H9 (cell line): ENCODE measurements around the gene KIF12. TPM values are rescaled to one million over a fixed set of nuclear protein-coding genes. Genes with fewer than 3 reads are reported as not detected.

Source experiments
- DNase-seq: peaks from one replicate; pipeline ENCODE4 v3.0.0-alpha.2; 2017
- H2AFZ ChIP-seq: one replicate; pipeline ENCODE4 v1.6.1; 2013; ENCODE audit warnings: mild to moderate bottlenecking, low read length, control low read depth, moderate library complexity
- H2AK5ac ChIP-seq: 2 replicates; pipeline ENCODE4 v1.6.1; 2013; ENCODE audit warnings: low read length, control low read depth, mixed read lengths; ENCODE audit not compliant: insufficient read length
- H2BK120ac ChIP-seq: one replicate; pipeline ENCODE4 v1.6.1; 2013; ENCODE audit warnings: low read depth, mild to moderate bottlenecking, low read length, control low read depth, inconsistent platforms; ENCODE audit not compliant: poor library complexity, severe bottlenecking
- H2BK12ac ChIP-seq: 2 replicates; pipeline ENCODE4 v1.6.1; 2013; ENCODE audit warnings: low read length, control low read depth, mixed read lengths, low read depth; ENCODE audit not compliant: insufficient read length
- H2BK15ac ChIP-seq: 2 replicates; pipeline ENCODE4 v1.6.1; 2013; ENCODE audit warnings: low read depth, low read length, control low read depth
- H2BK20ac ChIP-seq: one replicate; pipeline ENCODE4 v1.6.1; 2013; ENCODE audit warnings: low read depth, mild to moderate bottlenecking, low read length, control low read depth, inconsistent platforms; ENCODE audit not compliant: poor library complexity, severe bottlenecking
- H2BK5ac ChIP-seq: 2 replicates; pipeline ENCODE4 v1.6.1; 2013; ENCODE audit warnings: low read length, control low read depth, mixed read lengths; ENCODE audit not compliant: insufficient read length
- H3K14ac ChIP-seq: 2 replicates; pipeline ENCODE4 v1.6.1; 2013; ENCODE audit warnings: low read length, control low read depth; ENCODE audit not compliant: insufficient read depth
- H3K18ac ChIP-seq: 2 replicates; pipeline ENCODE4 v1.6.1; 2013; ENCODE audit warnings: low read depth, mild to moderate bottlenecking, mixed read lengths, low read length, control low read depth; ENCODE audit not compliant: insufficient read length
- H3K23ac ChIP-seq: 2 replicates; pipeline ENCODE4 v1.6.1; 2013; ENCODE audit warnings: low read length, control low read depth, mixed read lengths, low read depth; ENCODE audit not compliant: insufficient read length
- H3K23me2 ChIP-seq: 2 replicates; pipeline ENCODE4 v1.6.1; 2013; ENCODE audit warnings: low read depth, mild to moderate bottlenecking, mixed read lengths, low read length, control low read depth; ENCODE audit not compliant: insufficient read length, poor library complexity, severe bottlenecking
- H3K27ac ChIP-seq: 2 replicates; pipeline ENCODE4 v1.5.1; 2013; ENCODE audit warnings: low read length, control low read depth, mixed read lengths, low read depth; ENCODE audit not compliant: insufficient read length
- H3K27me3 ChIP-seq: 2 replicates; pipeline ENCODE4 v1.6.1; 2013; ENCODE audit warnings: low read length, control low read depth, inconsistent platforms; ENCODE audit not compliant: insufficient read depth
- H3K4ac ChIP-seq: 2 replicates; pipeline ENCODE4 v1.6.1; 2013; ENCODE audit warnings: low read depth, mild to moderate bottlenecking, control low read depth, inconsistent platforms, low read length, moderate library complexity
- H3K4me1 ChIP-seq: 2 replicates; pipeline ENCODE4 v1.6.1; 2013; ENCODE audit warnings: low read length, control low read depth, inconsistent platforms; ENCODE audit not compliant: insufficient read depth
- H3K4me2 ChIP-seq: 2 replicates; pipeline ENCODE4 v1.6.1; 2013; ENCODE audit warnings: low read length, control low read depth, mixed read lengths; ENCODE audit not compliant: insufficient read length, insufficient read depth
- H3K56ac ChIP-seq: 2 replicates; pipeline ENCODE4 v1.6.1; 2013; ENCODE audit warnings: low read depth, mild to moderate bottlenecking, mixed read lengths, low read length, control low read depth; ENCODE audit not compliant: insufficient read length
- H3K79me1 ChIP-seq: 2 replicates; pipeline ENCODE4 v1.6.1; 2013; ENCODE audit warnings: low read depth, mild to moderate bottlenecking, moderate library complexity, low read length, control low read depth, inconsistent platforms; ENCODE audit not compliant: insufficient read depth, poor library complexity, severe bottlenecking
- H3K79me2 ChIP-seq: 2 replicates; pipeline ENCODE4 v1.6.1; 2013; ENCODE audit warnings: low read length, control low read depth, inconsistent platforms; ENCODE audit not compliant: insufficient read depth
- H3K9ac ChIP-seq: 2 replicates; pipeline ENCODE4 v1.6.1; 2013; ENCODE audit warnings: low read length, control low read depth, mixed read lengths; ENCODE audit not compliant: insufficient read length; ENCODE audit errors: extremely low read depth
- H3K9me3 ChIP-seq: one replicate; pipeline ENCODE4 v1.6.1; 2013; ENCODE audit warnings: low read depth, low read length, inconsistent platforms; ENCODE audit not compliant: control insufficient read depth
- H3T11ph ChIP-seq: one replicate; pipeline ENCODE4 v1.6.1; 2013; ENCODE audit warnings: mild to moderate bottlenecking, low read length, control low read depth, inconsistent platforms
- H4K20me1 ChIP-seq: one replicate; pipeline ENCODE4 v1.6.1; 2013; ENCODE audit not compliant: control insufficient read depth, insufficient read length, insufficient read depth
- H4K5ac ChIP-seq: 2 replicates; pipeline ENCODE4 v1.6.1; 2013; ENCODE audit warnings: low read depth, mild to moderate bottlenecking, mixed read lengths, low read length, control low read depth; ENCODE audit not compliant: insufficient read length
- H4K8ac ChIP-seq: replicated peaks from 2 replicates; pipeline ENCODE4 v1.6.1; 2013; ENCODE audit warnings: low read length, control low read depth, mixed read lengths, low read depth; ENCODE audit not compliant: insufficient read length
- H4K91ac ChIP-seq: 2 replicates; pipeline ENCODE4 v1.6.1; 2013; ENCODE audit warnings: low read depth, mild to moderate bottlenecking, moderate library complexity, mixed read lengths, low read length, control low read depth; ENCODE audit not compliant: insufficient read length
- H3K27ac Mint-ChIP-seq, 3 experiments: 2 replicates in 2 of 3; 3 replicates in 1 of 3; pipeline ENCODE4 v1.8.0; 2020 to 2021; ENCODE audit warnings: mixed read lengths in 3 of 3, mild to moderate bottlenecking in 1 of 3, moderate library complexity in 1 of 3
- H3K27me3 Mint-ChIP-seq: 2 replicates; pipeline ENCODE4 v1.8.0; 2021; ENCODE audit warnings: low read depth, mild to moderate bottlenecking, moderate library complexity, mixed read lengths
- H3K36me3 Mint-ChIP-seq, 3 experiments: 2 replicates in 2 of 3; 3 replicates in 1 of 3; pipeline ENCODE4 v1.8.0; 2020 to 2021; ENCODE audit warnings: low read depth in 3 of 3, mixed read lengths in 3 of 3; ENCODE audit not compliant: insufficient read depth in 1 of 3
- H3K4me1 Mint-ChIP-seq, 2 experiments: 2 replicates each; pipeline ENCODE4 v1.8.0; 2020; ENCODE audit warnings: mixed read lengths in 2 of 2
- H3K4me3 Mint-ChIP-seq, 2 experiments: 2 replicates in 1 of 2; 3 replicates in 1 of 2; pipeline ENCODE4 v1.8.0; 2020 to 2021; ENCODE audit warnings: mild to moderate bottlenecking in 2 of 2, mixed read lengths in 2 of 2, moderate library complexity in 1 of 2
- H3K9me3 Mint-ChIP-seq, 2 experiments: 2 replicates in 1 of 2; 3 replicates in 1 of 2; pipeline ENCODE4 v1.8.0; 2020; ENCODE audit warnings: mild to moderate bottlenecking in 2 of 2, mixed read lengths in 2 of 2, moderate library complexity in 1 of 2
- CTCF ChIP-seq: fragments of 200-600 bp; sonication (generic); conservative IDR thresholded peaks from 3 replicates; pipeline ENCODE4 v1.8.0; 2021; ENCODE audit warnings: antibody characterized with exemption, mild to moderate bottlenecking
- WGBS: extraction: QIAGEN DNeasy Blood & Tissue Kit; methylation state at CpG from one replicate; pipeline ENCODE4 v1.1.7; 2013; ENCODE audit warnings: missing lambda C conversion rate, low lambda C conversion rate, mixed read lengths; ENCODE audit not compliant: insufficient read length; ENCODE audit errors: extremely low coverage; 5-methylcytosine and 5-hydroxymethylcytosine counted together
- total RNA-seq: library from RNA; stranded (reverse); gene quantifications from 2 replicates; pipeline ENCODE4 v1.2.1, GENCODE V29; 2021

The KIF12 gene
- total RNA-seq, 1 experiment from 2014 or later: 3.3 TPM

- Histone ChIP-seq H3K14ac (no peak overlapping the region), H2BK15ac (no peak overlapping the region), H3T11ph (no peak overlapping the region), H3K18ac (no peak overlapping the region), H4K91ac (no peak overlapping the region), H3K56ac (no peak overlapping the region), H3K4me1 (no peaks in the 10 kb centered on the region), H3K23me2 (no peaks in the 10 kb centered on the region), H4K8ac (no peak overlapping the region), H2BK5ac (no peak overlapping the region), H3K9ac (no peak overlapping the region), H3K79me1 (no peaks in the 10 kb centered on the region), H3K27me3 (no peaks in the 10 kb centered on the region), H2BK12ac (no peak overlapping the region), H2AK5ac (no peak overlapping the region), H3K79me2 (no peaks in the 10 kb centered on the region), H3K27ac (no peak overlapping the region), H4K5ac (no peak overlapping the region), H2BK120ac (no peak overlapping the region), H4K20me1 (no peaks in the 10 kb centered on the region), H3K4me2 (no peak overlapping the region), H3K23ac (no peak overlapping the region), H3K4ac (no peak overlapping the region), H3K9me3 (no peaks in the 10 kb centered on the region), H2AFZ (no peak overlapping the region), H2BK20ac (no peak overlapping the region)
- TF ChIP-seq CTCF: no peak
- Mint-ChIP-seq H3K4me3 (no peak overlapping the region), H3K27me3 (no peaks in the 10 kb centered on the region), H3K4me1 (0 out of 4 replicates have a peak, but pooled peaks cover 0 to 3% of the 10 kb centered on the region in 2 experiments), H3K27ac (no peak overlapping the region), H3K9me3 (no peaks in the 10 kb centered on the region), H3K36me3 (peaks cover 17 to 42% (median 39%) of the 10 kb centered on the region in 3 experiments; a peak in 6 of 7 replicates)
- no peak for DNase-seq
- WGBS: no CpG with 5 or more reads among the region's 1 CpG
These were observed 52.2 kb downstream of the KIF12 start for GRCh38 chr9:114046875-114047274.
